ENCODE measurements around the gene RIPK3. TPM values are rescaled to one million over a fixed set of nuclear protein-coding genes. Genes with fewer than 3 reads are reported as not detected.

RIPK3 gene
- total RNA-seq, 1 experiment from 2014 or later: not detected

Other genes starting within 250 kb of the RIPK3 start
- 6.7 and 27.5 TPM in 2 replicates for gene PCK2, start 245.7 kb downstream of the RIPK3 start, total RNA-seq (2014; rRNA removed; shearing (Covaris generic); ENCODE audit: low replicate concordance)
- 22.7 and 64.7 TPM in 2 replicates for gene DCAF11, start 225.2 kb downstream of the RIPK3 start, total RNA-seq (2014; rRNA removed; shearing (Covaris generic); ENCODE audit: low replicate concordance)
- 1.9 and 4.9 TPM in 2 replicates for gene NRL, start 225.0 kb downstream of the RIPK3 start, total RNA-seq (2014; rRNA removed; shearing (Covaris generic); ENCODE audit: low replicate concordance)
- 0.79 TPM in 1 of 2 replicates, not detected in the other for gene FITM1, start 209.3 kb downstream of the RIPK3 start, total RNA-seq (2014; rRNA removed; shearing (Covaris generic); ENCODE audit: low replicate concordance)
- 37.5 and 39.3 TPM in 2 replicates for gene PSME1, start 203.8 kb downstream of the RIPK3 start, total RNA-seq (2014; rRNA removed; shearing (Covaris generic); ENCODE audit: low replicate concordance)
- 7.2 and 15.7 TPM in 2 replicates for gene EMC9, start 198.4 kb downstream of the RIPK3 start, total RNA-seq (2014; rRNA removed; shearing (Covaris generic); ENCODE audit: low replicate concordance)
- 84.9 and 111 TPM in 2 replicates for gene PSME2, start 193.4 kb downstream of the RIPK3 start, total RNA-seq (2014; rRNA removed; shearing (Covaris generic); ENCODE audit: low replicate concordance)
- gene RNF31, start 192.5 kb downstream of the RIPK3 start, total RNA-seq (2014; rRNA removed; shearing (Covaris generic); ENCODE audit: low replicate concordance): 39.6 and 52.1 TPM in 2 replicates
- 15.8 and 26.4 TPM in 2 replicates for gene IRF9, start 178.7 kb downstream of the RIPK3 start, total RNA-seq (2014; rRNA removed; shearing (Covaris generic); ENCODE audit: low replicate concordance)
- gene REC8, start 167.9 kb downstream of the RIPK3 start, total RNA-seq (2014; rRNA removed; shearing (Covaris generic); ENCODE audit: low replicate concordance): 0.66 and 2.1 TPM in 2 replicates
- 41.0 and 60.5 TPM in 2 replicates for gene IPO4, start 151.2 kb downstream of the RIPK3 start, total RNA-seq (2014; rRNA removed; shearing (Covaris generic); ENCODE audit: low replicate concordance)
- gene TM9SF1, start 144.6 kb downstream of the RIPK3 start, total RNA-seq (2014; rRNA removed; shearing (Covaris generic); ENCODE audit: low replicate concordance): 25.2 and 39.3 TPM in 2 replicates
- gene TSSK4, start 134.3 kb downstream of the RIPK3 start, total RNA-seq (2014; rRNA removed; shearing (Covaris generic); ENCODE audit: low replicate concordance): not detected in 2 replicates
- gene CHMP4A, start 126.5 kb downstream of the RIPK3 start, total RNA-seq (2014; rRNA removed; shearing (Covaris generic); ENCODE audit: low replicate concordance): 20.0 and 75.5 TPM in 2 replicates
- 2.5 and 4.5 TPM in 2 replicates for gene MDP1, start 123.9 kb downstream of the RIPK3 start, total RNA-seq (2014; rRNA removed; shearing (Covaris generic); ENCODE audit: low replicate concordance)
- gene NEDD8, start 107.6 kb downstream of the RIPK3 start, total RNA-seq (2014; rRNA removed; shearing (Covaris generic); ENCODE audit: low replicate concordance): 138 and 173 TPM in 2 replicates
- gene GMPR2, start 107.1 kb downstream of the RIPK3 start, total RNA-seq (2014; rRNA removed; shearing (Covaris generic); ENCODE audit: low replicate concordance): 54.0 and 60.9 TPM in 2 replicates
- gene TINF2, start 97.4 kb downstream of the RIPK3 start, total RNA-seq (2014; rRNA removed; shearing (Covaris generic); ENCODE audit: low replicate concordance): 23.6 and 36.7 TPM in 2 replicates
- gene TGM1, start 76.8 kb downstream of the RIPK3 start, total RNA-seq (2014; rRNA removed; shearing (Covaris generic); ENCODE audit: low replicate concordance): 0.86 and 2.0 TPM in 2 replicates
- gene RABGGTA, start 68.4 kb downstream of the RIPK3 start, total RNA-seq (2014; rRNA removed; shearing (Covaris generic); ENCODE audit: low replicate concordance): 1.7 and 2.6 TPM in 2 replicates
- gene DHRS1, start 40.2 kb downstream of the RIPK3 start, total RNA-seq (2014; rRNA removed; shearing (Covaris generic); ENCODE audit: low replicate concordance): 1.5 and 2.5 TPM in 2 replicates
- gene NOP9, start 40.1 kb downstream of the RIPK3 start, total RNA-seq (2014; rRNA removed; shearing (Covaris generic); ENCODE audit: low replicate concordance): 6.6 and 10.6 TPM in 2 replicates
- gene CIDEB, start 32.0 kb downstream of the RIPK3 start, total RNA-seq (2014; rRNA removed; shearing (Covaris generic); ENCODE audit: low replicate concordance): not detected in 2 replicates
- 0.59 and 0.82 TPM in 2 replicates for gene LTB4R2, start 29.9 kb downstream of the RIPK3 start, total RNA-seq (2014; rRNA removed; shearing (Covaris generic); ENCODE audit: low replicate concordance)
- 1.4 and 1.5 TPM in 2 replicates for gene LTB4R, start 28.5 kb downstream of the RIPK3 start, total RNA-seq (2014; rRNA removed; shearing (Covaris generic); ENCODE audit: low replicate concordance)
- gene ADCY4, start 4.9 kb downstream of the RIPK3 start, total RNA-seq (2014; rRNA removed; shearing (Covaris generic); ENCODE audit: low replicate concordance): not detected in 2 replicates
- 4.9 and 14.5 TPM in 2 replicates for gene NFATC4, start 28.2 kb upstream of the RIPK3 start, total RNA-seq (2014; rRNA removed; shearing (Covaris generic); ENCODE audit: low replicate concordance)
- gene NYNRIN, start 59.0 kb upstream of the RIPK3 start, total RNA-seq (2014; rRNA removed; shearing (Covaris generic); ENCODE audit: low replicate concordance): 0.30 TPM in 1 of 2 replicates, not detected in the other
- 2.0 TPM in 1 of 2 replicates, not detected in the other for gene CBLN3, start 89.7 kb upstream of the RIPK3 start, total RNA-seq (2014; rRNA removed; shearing (Covaris generic); ENCODE audit: low replicate concordance)
- gene KHNYN, start 90.0 kb upstream of the RIPK3 start, total RNA-seq (2014; rRNA removed; shearing (Covaris generic); ENCODE audit: low replicate concordance): 19.1 and 30.7 TPM in 2 replicates
- gene SDR39U1, start 102.8 kb upstream of the RIPK3 start, total RNA-seq (2014; rRNA removed; shearing (Covaris generic); ENCODE audit: low replicate concordance): 16.8 and 32.0 TPM in 2 replicates
- not detected in 2 replicates for gene CMA1, start 168.3 kb upstream of the RIPK3 start, total RNA-seq (2014; rRNA removed; shearing (Covaris generic); ENCODE audit: low replicate concordance)
- gene CTSG, start 236.3 kb upstream of the RIPK3 start, total RNA-seq (2014; rRNA removed; shearing (Covaris generic); ENCODE audit: low replicate concordance): not detected in 2 replicates